Cardiac fibroblast (primary cell): ENCODE measurements around the gene CCDC81.
"Not testable (repeated sequence)": the region's sequence is repeated elsewhere in the genome, so short reads cannot be mapped to it uniquely, and the experiment has no call there.

Experiments used
- DNase-seq, 2 donors: peaks; one replicate each; pipeline versions ENCODE4 v3.0.0 to v3.0.0-alpha.2; 2010; ENCODE audit warnings: low read depth in 2 of 2
- H3K4me3 ChIP-seq, 2 donors: replicated peaks in 1 of 2; 1 replicate in 1 of 2; 2 replicates in 1 of 2; pipeline ENCODE4 v1.5.1; 2011; ENCODE audit warnings: low read depth in 2 of 2, low read length in 2 of 2, mild to moderate bottlenecking in 2 of 2, moderate library complexity in 1 of 2
- TF ChIP-seq, protein P1 (sequence below): IDR thresholded peaks from one replicate; pipeline ENCODE4 v1.5.1; 2011; ENCODE audit warnings: low read depth, mild to moderate bottlenecking, low read length, inconsistent platforms

CCDC81 gene

DNA sequence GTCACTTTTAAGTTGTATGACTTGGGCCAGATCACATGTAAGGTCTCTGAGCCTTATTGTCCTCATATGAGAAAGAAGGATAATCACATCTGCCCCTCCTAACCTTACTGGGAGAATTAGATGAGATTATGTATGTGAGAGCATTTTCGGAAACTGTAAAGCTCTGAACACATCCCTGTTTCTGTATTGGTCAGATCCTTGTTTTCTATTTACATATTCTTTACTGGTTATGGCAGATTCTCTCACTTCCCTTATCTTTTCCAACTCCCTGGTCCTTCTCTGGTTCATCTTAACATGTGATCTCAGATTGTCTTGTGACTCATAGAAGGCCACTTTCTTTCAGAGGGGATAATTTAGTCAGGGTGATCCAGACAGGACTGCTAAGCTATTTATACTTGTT lies 41.8 kb downstream of the CCDC81 start:
- no peak overlapping the region for H3K4me3 ChIP-seq
- TF ChIP-seq, protein P1, sequence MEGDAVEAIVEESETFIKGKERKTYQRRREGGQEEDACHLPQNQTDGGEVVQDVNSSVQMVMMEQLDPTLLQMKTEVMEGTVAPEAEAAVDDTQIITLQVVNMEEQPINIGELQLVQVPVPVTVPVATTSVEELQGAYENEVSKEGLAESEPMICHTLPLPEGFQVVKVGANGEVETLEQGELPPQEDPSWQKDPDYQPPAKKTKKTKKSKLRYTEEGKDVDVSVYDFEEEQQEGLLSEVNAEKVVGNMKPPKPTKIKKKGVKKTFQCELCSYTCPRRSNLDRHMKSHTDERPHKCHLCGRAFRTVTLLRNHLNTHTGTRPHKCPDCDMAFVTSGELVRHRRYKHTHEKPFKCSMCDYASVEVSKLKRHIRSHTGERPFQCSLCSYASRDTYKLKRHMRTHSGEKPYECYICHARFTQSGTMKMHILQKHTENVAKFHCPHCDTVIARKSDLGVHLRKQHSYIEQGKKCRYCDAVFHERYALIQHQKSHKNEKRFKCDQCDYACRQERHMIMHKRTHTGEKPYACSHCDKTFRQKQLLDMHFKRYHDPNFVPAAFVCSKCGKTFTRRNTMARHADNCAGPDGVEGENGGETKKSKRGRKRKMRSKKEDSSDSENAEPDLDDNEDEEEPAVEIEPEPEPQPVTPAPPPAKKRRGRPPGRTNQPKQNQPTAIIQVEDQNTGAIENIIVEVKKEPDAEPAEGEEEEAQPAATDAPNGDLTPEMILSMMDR = no peak
- DNase-seq = no peak

DNA sequence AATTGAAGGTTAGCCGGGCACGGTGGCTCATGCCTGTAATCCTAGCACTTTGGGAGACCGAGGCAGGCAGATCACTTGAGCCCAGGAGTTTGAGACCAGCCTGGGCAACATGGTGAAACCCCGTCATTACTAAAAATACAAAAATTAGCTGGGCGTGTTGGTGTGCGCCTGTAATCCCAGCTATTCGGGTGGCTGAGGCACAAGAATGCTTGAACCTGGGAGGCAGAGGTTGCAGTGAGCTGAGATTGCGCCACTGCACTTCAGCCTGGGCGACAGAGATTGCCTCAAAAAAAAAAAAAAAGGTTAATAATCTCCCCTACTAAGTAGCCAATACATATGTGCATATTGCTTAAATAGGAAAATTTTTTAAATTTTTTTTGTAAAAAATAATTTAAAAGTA lies 42.3 kb downstream of the CCDC81 start:
- H3K4me3 ChIP-seq, DNase-seq: not testable (repeated sequence)

DNA sequence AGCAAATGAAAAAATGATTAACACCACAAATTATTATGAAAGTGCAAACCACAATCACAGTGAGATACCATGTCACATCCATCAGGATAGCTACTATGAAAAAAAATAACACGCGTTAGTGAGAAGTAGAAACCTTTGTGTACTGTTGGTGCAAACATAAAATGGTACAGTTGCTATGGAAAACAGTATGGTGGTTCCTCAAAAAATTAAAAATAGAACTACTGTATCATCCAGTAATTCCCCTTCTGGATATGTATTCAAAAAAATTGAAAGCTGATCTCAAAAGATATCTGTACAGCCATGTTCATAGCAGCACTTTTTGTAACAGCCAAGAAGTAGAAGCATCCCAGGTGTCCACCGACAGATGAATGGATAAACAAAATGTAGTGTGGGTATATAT lies 43.4 kb downstream of the CCDC81 start:
- H3K4me3 ChIP-seq = no peak overlapping the region
- DNase-seq = no peak
- TF ChIP-seq, protein P1 = no peak

DNA sequence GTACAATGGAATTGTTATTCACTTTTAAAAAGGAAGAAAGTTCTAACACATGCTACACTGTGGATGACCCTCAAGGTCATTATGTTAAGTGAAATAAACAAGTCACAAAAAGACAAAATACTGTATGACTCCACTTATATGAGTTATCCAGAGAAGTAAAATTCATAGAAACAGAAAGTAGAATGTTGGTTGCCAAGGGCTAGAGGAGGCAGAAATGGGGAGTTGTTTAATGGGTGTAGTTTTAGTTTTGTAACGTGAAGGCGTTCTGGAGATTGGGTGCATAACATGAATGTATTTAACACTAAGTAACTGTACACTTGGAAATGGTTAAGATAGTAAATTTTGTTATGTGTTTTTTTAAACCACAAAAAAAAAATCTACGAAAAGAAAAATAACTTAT lies 43.8 kb downstream of the CCDC81 start:
- TF ChIP-seq, protein P1 = no peak
- DNase-seq = no peak

DNA sequence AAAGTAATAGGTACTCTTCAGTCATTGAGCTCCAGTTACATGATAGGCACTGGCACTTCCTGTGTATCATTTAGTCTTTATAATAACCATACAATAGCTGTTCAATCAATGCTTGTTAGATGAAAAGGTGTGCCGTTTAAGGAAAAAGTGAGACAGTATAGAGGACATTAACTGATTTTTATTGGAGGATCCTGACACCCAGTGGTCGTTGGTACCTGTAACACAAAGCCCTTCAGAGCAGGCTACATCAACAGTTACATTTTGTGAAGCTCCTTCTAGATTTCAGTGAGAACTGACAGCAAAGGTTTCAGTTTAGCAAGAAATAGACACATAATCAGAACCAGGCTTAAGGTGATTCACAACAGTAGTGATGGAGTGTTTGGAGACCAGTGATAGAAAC lies 44.2 kb downstream of the CCDC81 start:
- H3K4me3 ChIP-seq = no peak overlapping the region
- TF ChIP-seq, protein P1 = peak; percentile 12
- peak in 1 of 2 donors; percentile 24 for DNase-seq

More for the DNA sequence above, 43.8 kb downstream of the CCDC81 start:
- no peak overlapping the region for H3K4me3 ChIP-seq

DNA sequence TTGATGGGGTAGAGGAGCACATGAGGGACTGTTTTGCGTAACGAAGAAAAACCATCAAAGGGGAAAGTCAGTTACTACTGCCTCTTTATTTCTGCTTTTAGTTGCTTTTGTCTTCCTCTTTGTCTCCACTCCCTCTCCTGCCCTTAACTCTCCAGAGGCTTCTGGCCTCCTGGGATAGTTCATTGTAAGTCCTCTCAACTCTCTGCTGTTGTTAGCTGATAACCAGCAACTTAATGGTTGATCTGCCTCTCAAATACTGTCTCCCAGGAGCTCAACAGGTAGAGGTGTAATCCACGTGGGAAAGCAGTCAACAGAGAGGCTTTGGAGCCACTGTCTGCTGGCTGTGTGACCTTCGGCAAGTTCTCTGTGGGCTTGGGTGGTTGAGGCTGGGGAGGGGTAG lies 47.3 kb downstream of the CCDC81 start:
- TF ChIP-seq, protein P1 = no peak
- DNase-seq = no peak
- no peak overlapping the region for H3K4me3 ChIP-seq

DNA sequence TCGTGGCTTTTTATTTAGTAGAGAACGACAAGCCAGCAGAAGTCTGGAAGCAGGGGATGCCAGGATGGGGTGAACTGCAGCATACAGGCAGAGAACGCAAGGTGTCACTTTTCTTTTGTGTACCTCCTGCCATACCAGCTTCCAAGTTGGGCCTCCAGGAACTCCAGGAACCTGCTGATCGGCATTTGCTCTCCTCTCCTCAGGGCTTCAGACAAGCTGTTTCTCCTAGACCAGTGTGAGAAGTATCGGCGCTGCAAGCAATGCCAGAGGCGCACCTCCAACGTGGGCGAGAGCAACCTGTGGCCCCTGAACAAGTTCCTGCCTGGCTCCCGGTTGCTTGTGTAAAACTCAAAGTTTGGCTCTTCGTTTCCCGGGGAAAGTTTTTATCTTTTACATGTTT lies 47.7 kb downstream of the CCDC81 start:
- TF ChIP-seq, protein P1 = no peak
- no peak for DNase-seq
- H3K4me3 ChIP-seq = no peak overlapping the region

DNA sequence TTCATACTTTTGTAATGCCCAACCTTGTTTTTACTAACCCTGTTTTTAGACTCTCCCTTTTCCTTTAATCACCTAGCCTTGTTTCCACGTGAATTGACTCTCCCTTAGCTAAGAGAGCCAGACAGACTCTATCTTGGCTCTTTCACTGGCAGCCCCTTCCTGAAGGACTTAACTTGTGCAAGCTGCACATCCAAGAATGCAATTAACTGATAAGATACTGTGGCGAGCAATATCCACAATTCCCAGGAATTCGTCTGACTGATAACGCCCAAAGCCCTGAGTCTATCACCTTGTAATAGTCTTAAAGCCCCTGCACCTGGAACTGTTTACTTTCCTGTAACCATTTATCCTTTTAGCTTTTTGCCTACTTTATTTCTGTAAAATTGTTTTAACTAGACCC lies 48.8 kb downstream of the CCDC81 start:
- not testable (repeated sequence) for H3K4me3 ChIP-seq, DNase-seq
